Activated CD4-positive, CD25-positive, alpha-beta regulatory T cell treated with anti-CD3 and anti-CD28 coated beads, Interleukin-2, amount 50 U/mL, for 24 hours (primary cell): ENCODE data around the gene LYRM4.

ENCODE experiments used
- ATAC-seq, 2 donors: fragments of 150-1000 bp; cut with Tn5 transposase; one replicate each; pipeline ENCODE4 v1.10.0; 2021; ENCODE audit warnings: mild to moderate bottlenecking in 1 of 2, moderate library complexity in 1 of 2

The LYRM4 gene

GRCh38 chr6:5116243-5116991 is 144.3 kb downstream of the LYRM4 start:
- ATAC-seq = no peak

DNA sequence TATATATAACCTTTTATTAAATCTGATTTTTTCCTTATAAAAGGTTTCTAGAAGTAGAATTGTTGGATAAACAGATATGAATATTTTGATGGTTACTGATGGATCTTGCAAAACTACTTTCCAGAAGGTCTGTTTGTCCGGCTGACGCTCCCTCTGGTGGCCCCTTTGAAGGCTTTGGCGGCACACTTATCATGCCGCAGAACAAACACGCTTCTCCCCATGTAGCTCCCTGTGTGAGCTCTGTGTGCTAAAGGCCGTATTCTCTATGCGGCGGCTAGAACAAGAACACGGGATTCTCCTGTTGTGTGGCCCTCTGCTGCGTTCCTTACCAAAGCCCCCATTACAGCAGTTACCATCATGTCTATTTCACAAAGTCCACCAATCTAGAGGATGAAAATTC is 145.6 kb downstream of the LYRM4 start:
- no peak for ATAC-seq

- ATAC-seq = no peak
Observed at GRCh38 chr6:5113096-5113495, 147.7 kb downstream of the LYRM4 start.

DNA sequence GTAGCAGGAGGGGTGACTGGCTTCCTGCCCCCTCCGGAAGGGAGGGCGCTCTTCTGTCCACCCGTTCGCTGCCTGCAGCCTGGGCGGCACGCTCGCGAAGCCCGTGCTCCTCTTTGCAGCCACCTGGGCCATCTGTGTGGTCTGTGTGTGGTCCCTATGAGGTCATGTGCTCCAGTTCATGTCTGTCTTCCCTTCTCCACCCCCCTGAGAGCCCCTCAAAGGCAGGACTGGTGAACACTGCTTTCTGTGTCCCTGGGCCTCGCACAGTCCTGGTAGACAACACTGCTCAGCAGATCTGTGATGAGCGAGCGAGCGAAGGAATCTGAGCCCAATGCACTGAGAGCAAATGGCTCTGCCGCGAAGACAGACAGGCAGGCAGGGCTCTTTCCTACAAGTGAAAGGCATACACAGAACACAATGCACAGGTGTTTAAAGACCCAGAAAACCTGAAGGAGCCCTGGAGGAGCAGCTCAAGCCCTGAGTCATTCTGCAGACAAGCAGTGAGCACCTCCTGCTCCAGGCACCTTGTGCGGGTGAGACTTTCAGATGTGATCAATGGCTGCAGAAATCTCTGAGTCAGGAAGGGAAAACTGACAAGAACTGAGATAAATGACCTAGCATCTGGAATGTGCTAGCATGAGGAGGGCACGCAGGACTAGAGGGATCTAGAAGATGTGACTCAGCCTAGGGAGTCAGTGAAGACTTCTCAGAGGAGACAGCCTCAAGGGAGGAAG is 148.5 kb downstream of the LYRM4 start:
- ATAC-seq = no peak

DNA sequence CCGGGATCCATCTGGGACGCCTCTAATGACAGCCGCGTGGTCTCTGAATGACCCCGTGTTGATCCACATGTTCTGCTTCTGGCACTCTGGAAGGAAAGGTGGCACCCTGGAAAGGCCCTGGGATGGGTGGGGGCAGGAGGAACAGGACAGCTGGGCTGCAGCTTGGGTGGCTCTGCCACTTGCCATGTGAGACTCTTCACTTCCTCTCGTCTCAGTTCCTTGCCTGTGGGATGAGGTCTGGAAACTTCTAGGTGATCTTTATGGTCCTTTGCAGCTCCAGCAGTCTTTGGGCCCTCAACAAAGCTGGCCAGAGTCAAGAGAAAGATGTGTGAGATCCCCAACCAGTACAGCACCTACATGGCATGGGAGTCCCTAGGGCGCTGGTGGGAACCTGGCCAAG is 149.1 kb downstream of the LYRM4 start:
- no peak for ATAC-seq

DNA sequence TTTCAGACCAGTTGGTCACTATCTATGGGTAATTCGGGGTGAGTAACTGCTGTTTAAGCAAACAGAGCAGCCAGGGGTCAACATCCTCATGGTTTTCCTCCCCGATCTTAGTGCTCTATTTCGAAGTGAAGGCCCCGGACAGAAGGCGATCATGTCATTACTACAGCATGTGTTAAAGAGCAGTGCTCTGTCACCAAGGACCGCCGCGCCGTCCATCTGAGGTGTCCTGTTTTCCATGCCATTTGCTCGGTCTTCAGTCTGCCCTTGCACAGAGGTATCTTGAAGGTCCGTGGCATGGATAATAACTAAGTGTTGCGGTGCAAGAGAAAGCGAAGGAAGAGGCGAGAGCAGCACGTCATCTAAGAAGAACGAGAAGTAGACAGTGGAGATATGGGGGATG is 150.5 kb downstream of the LYRM4 start:
- no peak for ATAC-seq

- ATAC-seq = no peak
Observed at GRCh38 chr6:5109436-5109835, 151.3 kb downstream of the LYRM4 start.

- no peak for ATAC-seq
Observed at GRCh38 chr6:5108536-5109150, 152.1 kb downstream of the LYRM4 start.

DNA sequence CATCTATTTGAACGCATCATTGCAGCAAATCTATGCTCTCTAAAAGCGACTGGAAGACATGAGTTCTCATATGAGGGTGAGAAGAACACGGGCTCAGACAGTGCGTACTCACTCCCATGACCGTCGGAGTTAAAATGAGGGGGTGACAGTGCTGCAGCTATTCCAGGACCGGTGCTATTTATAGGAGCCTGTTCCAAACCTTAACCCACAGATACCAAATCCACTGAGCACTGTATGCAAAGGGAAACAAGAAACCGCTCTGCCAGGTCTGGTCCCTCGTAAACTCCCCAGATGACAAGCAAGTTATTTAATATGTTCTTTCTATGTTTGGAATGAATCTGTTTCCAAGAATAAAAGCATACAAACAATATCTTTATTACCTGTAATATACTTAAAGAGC is 152.7 kb downstream of the LYRM4 start:
- ATAC-seq = no peak

DNA sequence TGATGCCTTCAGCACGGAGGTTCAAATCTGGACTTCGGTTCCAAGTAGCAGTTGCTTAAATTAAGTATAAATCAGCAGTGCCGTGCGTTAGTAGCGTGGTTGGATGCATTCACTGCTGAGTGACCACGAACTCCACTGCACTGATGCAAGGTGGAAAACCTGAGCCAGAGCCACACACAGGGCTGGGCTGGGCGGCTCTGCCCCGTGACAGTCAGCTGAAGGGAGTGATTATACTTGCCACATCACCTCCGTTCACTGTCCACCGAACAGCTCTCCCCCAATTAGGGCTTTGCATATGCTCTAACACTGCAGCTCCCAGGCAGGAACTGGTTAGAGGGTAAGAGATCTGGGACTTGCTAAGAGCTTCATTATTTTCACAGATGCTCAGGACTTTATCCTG is 153.4 kb downstream of the LYRM4 start:
- no peak for ATAC-seq

DNA sequence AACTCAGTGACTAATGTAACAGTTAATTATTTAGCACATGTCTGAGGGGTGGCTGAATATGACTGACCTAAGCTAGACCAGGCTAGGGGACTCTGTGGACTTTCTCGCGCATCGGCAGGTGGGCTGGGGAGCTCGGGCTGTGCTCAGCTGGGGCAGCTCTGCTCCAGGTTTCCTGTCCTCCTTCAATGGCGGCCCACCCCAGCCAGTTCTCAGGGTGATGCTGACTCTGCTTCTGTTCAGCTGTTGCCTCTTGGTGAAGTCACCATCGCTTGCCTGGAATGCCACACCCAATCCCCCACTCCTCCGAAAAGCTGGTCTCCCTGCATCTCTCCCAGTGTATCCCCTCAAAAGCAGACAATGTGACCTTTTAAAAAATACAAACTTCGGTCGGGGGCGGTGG is 155.6 kb downstream of the LYRM4 start:
- no peak for ATAC-seq

DNA sequence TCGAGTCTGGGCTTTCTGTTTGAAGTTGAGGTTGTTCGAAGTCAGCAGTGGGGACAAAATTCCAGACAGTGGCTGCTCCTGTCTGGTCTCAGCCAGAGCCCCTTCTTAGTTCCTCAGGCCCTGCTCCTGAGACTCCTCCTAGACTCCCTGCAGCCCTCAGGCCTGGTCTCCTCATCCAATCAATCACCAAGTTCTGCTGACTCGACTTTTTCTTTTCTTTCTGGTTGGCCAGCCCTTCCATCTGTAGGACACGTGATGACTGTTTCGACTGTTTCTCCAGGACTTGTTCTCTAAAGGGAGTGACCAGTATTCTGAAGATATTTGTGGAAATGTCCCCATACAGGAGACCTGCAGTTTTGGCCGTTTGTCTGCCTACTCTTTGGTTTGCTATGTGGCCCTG is 156.1 kb downstream of the LYRM4 start:
- ATAC-seq = no peak

DNA sequence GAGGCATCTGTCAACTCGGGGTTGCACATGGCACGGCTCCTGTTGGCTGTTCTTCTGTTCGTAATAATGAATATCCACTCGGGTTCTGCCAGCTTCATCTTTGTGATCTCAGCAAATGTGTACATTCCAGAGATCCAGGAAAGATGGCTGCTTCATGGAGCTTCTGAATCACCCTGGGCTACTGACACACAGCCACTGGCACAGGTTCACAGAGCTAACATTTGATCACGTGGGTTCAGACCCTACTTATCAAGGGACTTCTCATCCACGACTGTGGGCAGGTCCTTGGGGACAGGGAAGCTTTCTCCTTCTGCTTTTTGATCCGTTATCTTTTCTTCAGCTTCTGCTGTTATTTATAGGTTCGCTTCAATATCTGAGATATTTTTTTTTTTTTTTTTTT is 157.5 kb downstream of the LYRM4 start:
- ATAC-seq = no peak

GRCh38 chr6:5102267-5102970 is 158.3 kb downstream of the LYRM4 start:
- no peak for ATAC-seq

DNA sequence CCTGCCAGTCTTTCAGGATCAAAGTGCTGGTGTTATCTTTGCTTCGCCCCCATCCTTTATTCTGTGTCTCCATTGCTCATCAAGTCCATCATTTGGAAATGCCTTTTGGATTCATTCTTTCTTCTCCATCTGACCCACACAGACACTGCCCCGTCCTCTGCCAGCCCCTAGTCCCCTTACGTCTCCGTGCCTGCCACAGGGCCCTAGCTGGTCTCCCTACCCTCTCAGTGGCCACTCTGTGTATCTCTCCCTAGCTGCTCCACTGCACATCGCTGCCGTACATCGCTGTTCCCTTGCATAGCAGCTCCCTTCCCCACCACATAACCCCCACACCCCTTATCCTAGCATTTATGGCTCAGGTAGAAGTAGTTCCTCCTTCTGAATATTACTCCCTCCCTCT is 159.9 kb downstream of the LYRM4 start:
- no peak for ATAC-seq

DNA sequence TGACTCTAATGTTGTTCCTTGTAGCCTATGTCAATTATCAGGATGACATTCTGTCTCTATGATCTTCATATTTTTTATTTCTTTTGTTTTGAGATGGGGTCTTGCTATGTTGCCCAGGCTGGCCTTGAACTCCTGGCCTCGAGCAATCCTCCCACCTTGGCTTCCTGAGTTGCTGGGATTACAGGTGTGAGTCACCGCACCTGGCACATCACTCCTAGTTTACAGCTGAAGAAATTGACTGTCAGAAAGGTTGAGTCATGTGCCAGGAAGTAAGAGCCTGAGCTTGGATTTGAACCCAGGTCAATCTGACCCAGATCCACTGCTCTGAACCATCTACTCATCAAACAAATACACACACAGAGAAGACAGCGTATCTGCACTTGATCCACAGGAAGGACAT is 161.2 kb downstream of the LYRM4 start:
- ATAC-seq = no peak

DNA sequence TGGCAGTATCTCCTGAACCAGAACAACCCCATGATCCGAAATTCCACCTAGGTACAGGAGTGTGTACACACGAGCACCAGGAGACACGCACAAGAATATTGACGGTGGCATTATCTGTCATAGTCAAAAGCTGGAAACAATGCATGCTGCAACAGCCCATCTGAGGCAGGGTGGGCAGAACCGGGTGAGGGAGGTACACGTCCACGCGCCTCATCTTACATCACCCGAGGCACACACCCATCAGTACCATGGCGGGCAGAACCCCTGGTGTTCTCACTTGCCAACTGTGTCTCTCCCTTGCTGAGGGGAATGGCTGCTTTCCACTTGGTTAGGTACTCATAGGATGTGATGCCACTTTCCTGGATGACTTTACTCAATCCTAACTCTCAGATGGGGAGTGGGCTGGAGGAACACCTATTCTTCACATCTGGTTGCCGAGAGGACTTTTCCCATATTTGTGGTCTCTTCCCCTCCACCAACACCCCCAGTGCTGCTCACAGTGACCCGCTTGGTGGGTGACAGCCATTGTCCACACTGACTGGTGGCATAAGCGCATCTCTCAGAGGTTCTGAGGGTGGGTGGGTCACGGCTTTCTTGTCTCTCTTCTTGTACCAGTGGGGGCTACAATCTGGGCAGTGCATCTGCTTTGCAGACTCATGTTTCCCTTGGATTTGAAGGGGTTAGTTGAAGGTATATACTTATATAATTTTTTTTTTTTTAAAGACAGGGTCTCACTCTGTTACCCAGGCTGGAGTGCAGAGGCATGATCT is 162.1 kb downstream of the LYRM4 start:
- no peak for ATAC-seq

- no peak for ATAC-seq
Observed at GRCh38 chr6:5096482-5096881, 164.3 kb downstream of the LYRM4 start.

DNA sequence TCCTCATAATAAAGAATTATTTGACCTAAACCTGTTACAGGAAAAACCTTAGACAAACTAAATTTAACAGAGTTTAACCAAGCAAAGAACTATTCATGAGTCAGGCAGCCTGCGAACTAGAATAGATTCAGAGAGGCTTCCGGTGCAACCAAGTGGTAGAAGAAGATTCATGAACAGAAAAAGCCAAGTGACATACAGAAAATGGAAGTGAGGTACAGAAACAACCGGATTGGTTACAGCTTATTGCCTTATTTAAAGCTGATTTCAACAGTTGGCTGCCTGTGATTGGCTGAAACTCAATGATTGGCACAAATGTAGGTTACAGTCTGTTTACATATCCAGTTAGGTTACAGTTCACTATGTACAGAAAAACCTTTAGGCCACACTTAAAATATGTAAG is 165.5 kb downstream of the LYRM4 start:
- ATAC-seq = no peak

GRCh38 chr6:5094327-5094726 is 166.4 kb downstream of the LYRM4 start:
- ATAC-seq = no peak

DNA sequence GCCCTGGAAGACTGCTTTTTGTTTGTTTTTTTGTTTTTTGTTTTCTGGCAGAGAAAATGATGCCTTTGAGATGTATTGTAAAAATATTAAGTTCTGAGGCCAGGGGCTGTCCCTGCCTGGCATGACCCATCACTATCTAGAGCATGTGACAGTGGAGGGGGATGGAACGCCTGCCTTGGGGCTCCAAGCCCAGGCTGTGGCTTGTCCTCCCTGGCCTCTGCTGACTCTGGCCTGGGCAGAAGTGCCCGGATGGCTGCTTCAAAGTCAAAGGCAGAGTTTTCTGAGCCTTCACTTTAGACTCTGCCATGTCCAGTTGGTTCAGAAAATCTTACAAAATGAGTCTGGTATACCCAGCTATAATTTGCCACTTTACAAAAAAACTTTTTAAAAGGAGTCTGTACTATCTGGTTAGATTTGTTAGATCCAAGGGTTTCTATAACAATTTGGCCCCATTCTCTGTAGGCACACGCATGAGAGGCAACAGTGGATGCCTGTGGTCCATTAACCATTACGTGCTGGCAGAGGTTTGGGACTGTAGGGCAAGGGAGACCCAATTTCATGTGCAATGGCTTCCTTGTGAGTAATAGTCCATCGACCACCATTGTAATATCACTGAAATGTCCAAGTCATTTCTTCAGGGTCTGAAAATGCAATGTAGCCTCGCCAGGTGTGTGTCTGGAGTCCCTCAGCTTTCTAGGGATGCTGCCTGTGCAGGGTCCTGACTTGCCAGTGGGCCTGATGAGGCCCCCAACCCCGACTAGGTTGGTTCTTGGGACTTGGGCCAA is 167.3 kb downstream of the LYRM4 start:
- no peak for ATAC-seq
